Spleen (tissue), 7 donors: Measurements from ENCODE around the gene PPOX.
A peak's percentile ranks its signal among the peaks of the same experiment; 100 is the strongest.

ENCODE experiments used
- CTCF ChIP-seq, 11 experiments: fragments of 200-600 bp in 7 of 11; fragments of 450-650 bp in 4 of 11; sonication (generic) in 4 of 11; IDR thresholded peaks in 8 of 11; conservative IDR thresholded peaks in 3 of 11; 1 replicate in 7 of 11; 2 replicates in 4 of 11; pipeline versions ENCODE4 v1.4.0 to v1.8.0; 2016 to 2021; ENCODE audit warnings: antibody characterized with exemption in 11 of 11, inconsistent platforms in 4 of 11, mild to moderate bottlenecking in 1 of 11
- POLR2AphosphoS5 ChIP-seq, 3 donors: sonication (generic); formaldehyde crosslinking; IDR thresholded peaks; one replicate each; pipeline ENCODE4 v1.5.1; 2017; ENCODE audit warnings: antibody characterized with exemption in 3 of 3
- donor health status: DM: no; HTN: no; CAD: no; lungs with moderate emphysema.
- donor health status: DM: no; HTN: no; CAD: no.
- donor health status: DM: no; HTN: no; CAD: no.

DNA sequence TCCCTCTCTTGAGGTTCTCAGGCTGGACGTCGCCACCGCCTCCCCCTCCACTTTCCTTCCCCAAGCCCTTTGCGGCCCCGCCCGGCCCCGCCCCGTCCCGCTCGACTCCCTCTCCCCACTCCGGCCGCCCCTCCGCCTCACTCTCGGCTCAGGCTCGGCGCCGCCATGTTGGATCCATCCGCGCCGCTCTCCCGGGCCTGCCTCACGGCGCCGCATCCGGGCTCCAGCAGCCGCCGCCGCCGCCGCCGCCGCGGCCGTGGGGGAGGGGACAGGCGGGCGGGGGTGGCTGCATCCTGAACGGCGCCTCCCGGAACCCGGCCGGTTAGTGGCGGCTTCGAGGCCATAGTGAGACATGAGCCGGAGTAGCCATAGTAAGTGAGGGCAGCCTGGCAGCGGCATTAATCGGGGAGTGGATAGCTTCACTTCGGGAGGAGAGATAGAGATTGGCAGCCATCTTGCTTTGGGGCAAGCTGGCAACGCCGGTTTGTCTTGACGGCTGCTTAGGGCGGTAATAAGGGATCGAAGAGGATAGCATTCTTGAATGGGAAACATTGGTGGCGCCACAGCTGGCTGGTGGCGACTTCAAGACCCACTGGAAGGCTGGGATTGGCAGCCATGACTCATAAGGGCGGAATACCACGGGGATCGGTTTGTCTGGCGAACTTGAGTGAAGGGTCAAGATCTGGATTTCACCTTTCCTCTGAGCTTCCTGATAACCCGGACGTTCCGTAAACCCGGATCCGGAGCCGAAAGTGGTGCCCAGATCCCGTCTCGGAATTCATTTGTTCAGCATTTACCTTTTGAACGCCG lies 33.6 kb upstream of the PPOX start, which contains the start of gene DEDD:
- TF ChIP-seq CTCF (IDR thresholded peaks at IDR 0.05 in 8 of 11, conservative IDR thresholded peaks at IDR 0.05 in 3 of 11) (peak in 1 of 11 experiments; percentile 21), POLR2AphosphoS5 (IDR thresholded peaks at IDR 0.05) (peak; percentile 74 to 80 (median 80))
